Right ventricle myocardium inferior (tissue), 1 donor: ENCODE measurements around the gene C5AR2. TPM values are rescaled to one million over a fixed set of nuclear protein-coding genes. Genes with fewer than 3 reads are reported as not detected.
"Not testable (repeated sequence)": the region's sequence is repeated elsewhere in the genome, so short reads cannot be mapped to it uniquely, and the experiment has no call there.

Experiments
- ATAC-seq: fragments of 200-7000 bp; cut with Tn5 transposase; one replicate; pipeline ENCODE4 v1.9.1; 2020; ENCODE audit warnings: mild to moderate bottlenecking, moderate library complexity
- DNase-seq: peaks from one replicate; pipeline ENCODE4 v3.0.0; 2021; ENCODE audit errors: missing footprints
- intact Hi-C: fragments of 100-400 bp; cut with DNase I; formaldehyde crosslinking; loops from one replicate; pipeline ENCODE4 v1.11.0; 2022
- total RNA-seq: library from RNA; stranded (reverse); fragmentation: NEBNext Ultra II Directional; extraction: Animal tissue kit (Norgen Biotek cat#: 25700); gene quantifications from one replicate; pipeline ENCODE4 v1.2.1, GENCODE V29; 2021
- donor health status: DM: no; HTN: yes; CAD: no; lungs with severe emphysema.

Gene C5AR2
- total RNA-seq, 1 donor from 2014 or later, result 0.95 TPM

- intact Hi-C loops, result no loop called here
- DNase-seq, result peak; percentile 63
- ATAC-seq, result no peak
Observed at GRCh38 chr19:47353307-47353712, 21.3 kb downstream of the C5AR2 start.

GRCh38 chr19:47356900-47357299 lies 24.9 kb downstream of the C5AR2 start:
- intact Hi-C loops, result no loop called here
- no peak for ATAC-seq

GRCh38 chr19:47357788-47358680 lies 26.1 kb downstream of the C5AR2 start:
- peak; percentile 39 for ATAC-seq
- peak; percentile 53 for DNase-seq
- intact Hi-C loops, result no loop called here

More at GRCh38 chr19:47356900-47357299, 24.9 kb downstream of the C5AR2 start:
- no peak for DNase-seq

- no peak for ATAC-seq
- intact Hi-C loops, result no loop called here
- no peak for DNase-seq
Observed at GRCh38 chr19:47358936-47359335, 27.0 kb downstream of the C5AR2 start.

GRCh38 chr19:47362321-47362720 lies 30.3 kb downstream of the C5AR2 start:
- peak; percentile 47 for DNase-seq
- ATAC-seq, result no peak
- intact Hi-C loops, result no loop called here

GRCh38 chr19:47363758-47364531 lies 32.0 kb downstream of the C5AR2 start:
- intact Hi-C loops, result no loop called here
- ATAC-seq, result peak; percentile 28
- peak; percentile 39 for DNase-seq

- DNase-seq, ATAC-seq, intact Hi-C loops: not testable (repeated sequence)
Observed at GRCh38 chr19:47365455-47365854, 33.5 kb downstream of the C5AR2 start.

GRCh38 chr19:47370045-47370611 lies 38.2 kb downstream of the C5AR2 start:
- peak; percentile 35 for ATAC-seq
- DNase-seq, result peak; percentile 83

GRCh38 chr19:47371261-47371660 lies 39.3 kb downstream of the C5AR2 start:
- no peak for ATAC-seq

More at GRCh38 chr19:47370045-47370611, 38.2 kb downstream of the C5AR2 start:
- intact Hi-C loops, result no loop called here

GRCh38 chr19:47372603-47373002 lies 40.6 kb downstream of the C5AR2 start:
- intact Hi-C loops, result no loop called here
- no peak for ATAC-seq
- peak; percentile 17 for DNase-seq

More at GRCh38 chr19:47371261-47371660, 39.3 kb downstream of the C5AR2 start:
- DNase-seq, result peak; percentile 53
- intact Hi-C loops, result no loop called here

GRCh38 chr19:47373246-47374240 lies 41.6 kb downstream of the C5AR2 start:
- no peak for ATAC-seq
- intact Hi-C loops, result no loop called here
- DNase-seq, result no peak

- DNase-seq, result peak; percentile 25
- intact Hi-C loops, result no loop called here
- no peak for ATAC-seq
Observed at GRCh38 chr19:47374876-47375693, 43.1 kb downstream of the C5AR2 start.

- DNase-seq (peak; percentile 26), ATAC-seq (no peak)
- intact Hi-C loops, result no loop called here
Observed at GRCh38 chr19:47375694-47376588, 44.0 kb downstream of the C5AR2 start.

- DNase-seq (peak; percentile 57), ATAC-seq (no peak)
- intact Hi-C loops, result no loop called here
Observed at GRCh38 chr19:47376589-47377144, 44.7 kb downstream of the C5AR2 start.

- intact Hi-C loops, result no loop called here
- ATAC-seq, result peak; percentile 95
- DNase-seq, result peak; percentile 80
Observed at GRCh38 chr19:47377208-47377701, 45.3 kb downstream of the C5AR2 start.

- DNase-seq (peak; percentile 44), ATAC-seq (no peak)
- intact Hi-C loops, result no loop called here
Observed at GRCh38 chr19:47377801-47378200, 45.8 kb downstream of the C5AR2 start.
